ENCODE measurements around the gene ANAPC13. TPM values are rescaled to one million over a fixed set of nuclear protein-coding genes. Genes with fewer than 3 reads are reported as not detected.

Gene ANAPC13
- total RNA-seq, 2 donors from 2014 or later, result 21.3 to 36.3 TPM

GRCh38 chr3:134428401-134428800 lies 57.4 kb downstream of the ANAPC13 start:
- no peak for ATAC-seq
- H3K4me1 ChIP-seq, result no peaks in the 10 kb centered on the region
- intact Hi-C loops (cut with DNase I), result no loop called here

More at GRCh38 chr3:134428401-134428800, 57.4 kb downstream of the ANAPC13 start:
- Histone ChIP-seq H3K9me3 (no peaks in the 10 kb centered on the region), H3K36me3 (replicated peaks in 1 of 2; ENCODE audit: insufficient read depth in 1 of 2, low read depth in 2 of 2) (no peaks in the 10 kb centered on the region), H3K27ac (no peak overlapping the region), H3K4me3 (no peak overlapping the region), H3K27me3 (no peaks in the 10 kb centered on the region)
- TF ChIP-seq POLR2A (IDR thresholded peaks at IDR 0.05) (no peak), CTCF (IDR thresholded peaks at IDR 0.05) (no peak)
- no peak for DNase-seq
- 84 to 86% methylated on average over 4 of the region's 4 CpGs for WGBS, 2 donors

Other genes with a start within 250 kb of the ANAPC13 start
- gene RYK, start 235.1 kb downstream of the ANAPC13 start, total RNA-seq, result 10 to 100 TPM; 36.1 to 43.2 TPM
- 10 to 100 TPM; 65.1 to 71.5 TPM for gene AMOTL2, start 111.5 kb downstream of the ANAPC13 start, total RNA-seq
- 10 to 100 TPM; 19.2 to 30.0 TPM for gene CEP63, start 72 bp upstream of the ANAPC13 start, total RNA-seq
- gene KY, start 165.0 kb upstream of the ANAPC13 start, total RNA-seq, result under 1 TPM in 1 of 2 donors, not detected in 1; 0.26 TPM

Measured in body of pancreas (tissue), 4 donors.